MG63 (cell line): ENCODE results near the gene HSPB6. TPM values are rescaled to one million over a fixed set of nuclear protein-coding genes. Genes with fewer than 3 reads are reported as not detected.

Experiments
- DNase-seq: peaks from one replicate; pipeline ENCODE4 v3.0.0-alpha.2; 2020
- H3K27me3 ChIP-seq: fragments of 250-450 bp; sonication (Bioruptor Pico); 2 replicates; pipeline ENCODE4 v1.5.1; 2020; ENCODE audit warnings: mild to moderate bottlenecking, moderate library complexity
- H3K36me3 ChIP-seq: fragments of 250-450 bp; sonication (Bioruptor Pico); 2 replicates; pipeline ENCODE4 v1.5.1; 2020; ENCODE audit warnings: mild to moderate bottlenecking, moderate library complexity
- H3K4me3 ChIP-seq: fragments of 250-450 bp; sonication (Bioruptor Pico); 2 replicates; pipeline ENCODE4 v1.5.1; 2020; ENCODE audit warnings: mild to moderate bottlenecking, moderate library complexity
- H3K9me3 ChIP-seq: fragments of 250-450 bp; sonication (Bioruptor Pico); 2 replicates; pipeline ENCODE4 v1.5.1; 2020; ENCODE audit warnings: mild to moderate bottlenecking, moderate library complexity
- total RNA-seq: library from RNA; depleted of rRNA; stranded (reverse); fragments of >200 nt; shearing (Covaris generic); gene quantifications from 2 replicates; pipeline ENCODE4 v1.2.3, GENCODE V29; 2014; ENCODE audit warnings: low replicate concordance

The HSPB6 gene
- total RNA-seq, 1 experiment from 2014 or later = not detected

DNA sequence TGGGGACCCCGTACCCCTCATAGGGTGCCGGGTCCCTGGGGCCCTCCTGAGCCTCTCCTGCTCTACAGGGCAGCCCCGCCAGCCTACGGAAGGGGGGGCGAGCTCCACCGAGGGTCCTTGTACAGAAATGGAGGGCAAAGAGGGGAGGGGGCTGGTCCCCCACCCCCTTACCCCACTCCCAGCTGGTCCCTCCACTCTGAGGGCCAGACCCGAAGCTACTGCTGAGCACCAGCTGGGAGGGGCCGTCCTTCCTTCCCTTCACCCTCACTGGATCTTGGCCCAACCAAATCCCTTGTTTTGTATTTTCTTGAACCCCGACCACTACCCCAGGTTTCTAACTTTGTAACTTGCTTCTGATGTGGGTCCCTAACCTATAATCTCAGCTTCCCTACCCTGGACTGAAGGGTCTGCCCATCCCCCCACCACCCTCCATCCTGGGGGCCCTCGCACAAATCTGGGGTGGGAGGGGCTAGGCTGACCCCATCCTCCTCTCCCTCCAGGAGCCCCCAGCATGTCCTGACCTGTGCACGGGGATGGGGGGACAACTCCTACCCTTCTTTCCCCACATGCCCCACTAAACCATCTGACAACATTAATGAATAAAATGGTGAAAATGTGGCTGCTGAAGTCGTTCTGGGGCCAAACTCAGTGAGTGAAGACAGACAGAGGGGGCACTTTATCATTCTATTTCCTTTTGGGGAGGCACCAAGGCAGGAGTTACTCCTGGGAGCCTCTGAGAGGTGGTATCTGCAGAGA lies 31.6 kb upstream of the HSPB6 start:
- no peaks in the 10 kb centered on the region for H3K27me3 ChIP-seq
- DNase-seq = no peak
- H3K9me3 ChIP-seq = no peaks in the 10 kb centered on the region
- no peaks in the 10 kb centered on the region for H3K36me3 ChIP-seq
- no peak overlapping the region for H3K4me3 ChIP-seq

DNA sequence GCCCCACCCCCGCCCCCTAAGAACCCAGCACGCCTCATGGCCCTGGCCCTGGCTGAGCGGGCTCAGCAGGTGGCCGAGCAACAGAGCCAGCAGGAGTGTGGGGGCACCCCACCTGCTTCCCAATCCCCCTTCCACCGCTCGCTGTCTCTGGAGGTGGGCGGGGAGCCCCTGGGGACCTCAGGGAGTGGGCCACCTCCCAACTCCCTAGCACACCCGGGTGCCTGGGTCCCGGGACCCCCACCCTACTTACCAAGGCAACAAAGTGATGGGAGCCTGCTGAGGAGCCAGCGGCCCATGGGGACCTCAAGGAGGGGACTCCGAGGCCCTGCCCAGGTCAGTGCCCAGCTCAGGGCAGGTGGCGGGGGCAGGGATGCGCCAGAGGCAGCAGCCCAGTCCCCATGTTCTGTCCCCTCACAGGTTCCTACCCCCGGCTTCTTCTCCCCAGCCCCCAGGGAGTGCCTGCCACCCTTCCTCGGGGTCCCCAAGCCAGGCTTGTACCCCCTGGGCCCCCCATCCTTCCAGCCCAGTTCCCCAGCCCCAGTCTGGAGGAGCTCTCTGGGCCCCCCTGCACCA lies 30.5 kb upstream of the HSPB6 start:
- Histone ChIP-seq H3K9me3 (no peaks in the 10 kb centered on the region), H3K4me3 (no peak overlapping the region), H3K36me3 (peaks cover 2% of the 10 kb centered on the region; the same call in 1 of the 2 replicates), H3K27me3 (no peaks in the 10 kb centered on the region)
- DNase-seq = no peak

DNA sequence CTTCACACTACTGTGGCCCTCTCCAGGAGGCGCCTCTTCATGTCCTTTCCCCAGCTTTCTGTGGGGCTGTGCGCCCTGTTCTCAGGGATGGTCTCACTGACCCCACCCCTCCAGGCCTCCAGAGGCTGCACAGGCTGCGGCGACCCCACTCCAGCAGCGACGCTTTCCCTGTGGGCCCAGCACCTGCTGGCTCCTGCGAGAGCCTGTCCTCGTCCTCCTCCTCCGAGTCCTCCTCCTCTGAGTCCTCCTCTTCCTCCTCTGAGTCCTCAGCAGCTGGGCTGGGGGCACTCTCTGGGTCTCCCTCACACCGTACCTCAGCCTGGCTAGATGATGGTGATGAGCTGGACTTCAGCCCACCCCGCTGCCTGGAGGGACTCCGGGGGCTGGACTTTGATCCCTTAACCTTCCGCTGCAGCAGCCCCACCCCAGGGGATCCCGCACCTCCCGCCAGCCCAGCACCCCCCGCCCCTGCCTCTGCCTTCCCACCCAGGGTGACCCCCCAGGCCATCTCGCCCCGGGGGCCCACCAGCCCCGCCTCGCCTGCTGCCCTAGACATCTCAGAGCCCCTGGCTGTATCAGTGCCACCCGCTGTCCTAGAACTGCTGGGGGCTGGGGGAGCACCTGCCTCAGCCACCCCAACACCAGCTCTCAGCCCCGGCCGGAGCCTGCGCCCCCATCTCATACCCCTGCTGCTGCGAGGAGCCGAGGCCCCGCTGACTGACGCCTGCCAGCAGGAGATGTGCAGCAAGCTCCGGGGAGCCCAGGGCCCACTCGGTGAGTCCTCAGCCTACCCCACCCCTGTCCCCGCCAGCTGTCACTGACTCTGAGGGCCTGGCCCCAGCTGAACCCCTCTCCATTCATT lies 29.7 kb upstream of the HSPB6 start:
- peaks cover 3% of the 10 kb centered on the region; the same call in 1 of the 2 replicates for H3K36me3 ChIP-seq
- DNase-seq = no peak
- H3K4me3 ChIP-seq = no peak overlapping the region

DNA sequence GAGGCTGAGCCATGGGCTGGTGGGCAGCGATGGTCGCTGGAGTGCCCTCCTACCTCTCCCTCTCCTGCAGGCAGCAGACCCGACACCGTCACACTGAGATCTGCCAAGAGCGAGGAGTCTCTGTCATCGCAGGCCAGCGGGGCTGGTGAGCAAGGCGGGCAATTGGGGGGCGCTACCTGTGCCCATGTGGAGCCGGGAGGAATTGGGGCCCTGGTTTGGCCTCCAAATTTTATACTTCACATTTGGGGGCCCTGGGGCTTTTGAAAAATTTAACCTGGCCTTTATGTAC lies 28.5 kb upstream of the HSPB6 start:
- H3K4me3 ChIP-seq = no peak overlapping the region
- H3K27me3 ChIP-seq = no peaks in the 10 kb centered on the region
- no peak for DNase-seq
- no peaks in the 10 kb centered on the region for H3K9me3 ChIP-seq
- H3K36me3 ChIP-seq = peaks cover 3% of the 10 kb centered on the region; the same call in 1 of the 2 replicates

More for the DNA sequence above, 29.7 kb upstream of the HSPB6 start:
- H3K27me3 ChIP-seq = no peaks in the 10 kb centered on the region
- H3K9me3 ChIP-seq = no peaks in the 10 kb centered on the region

DNA sequence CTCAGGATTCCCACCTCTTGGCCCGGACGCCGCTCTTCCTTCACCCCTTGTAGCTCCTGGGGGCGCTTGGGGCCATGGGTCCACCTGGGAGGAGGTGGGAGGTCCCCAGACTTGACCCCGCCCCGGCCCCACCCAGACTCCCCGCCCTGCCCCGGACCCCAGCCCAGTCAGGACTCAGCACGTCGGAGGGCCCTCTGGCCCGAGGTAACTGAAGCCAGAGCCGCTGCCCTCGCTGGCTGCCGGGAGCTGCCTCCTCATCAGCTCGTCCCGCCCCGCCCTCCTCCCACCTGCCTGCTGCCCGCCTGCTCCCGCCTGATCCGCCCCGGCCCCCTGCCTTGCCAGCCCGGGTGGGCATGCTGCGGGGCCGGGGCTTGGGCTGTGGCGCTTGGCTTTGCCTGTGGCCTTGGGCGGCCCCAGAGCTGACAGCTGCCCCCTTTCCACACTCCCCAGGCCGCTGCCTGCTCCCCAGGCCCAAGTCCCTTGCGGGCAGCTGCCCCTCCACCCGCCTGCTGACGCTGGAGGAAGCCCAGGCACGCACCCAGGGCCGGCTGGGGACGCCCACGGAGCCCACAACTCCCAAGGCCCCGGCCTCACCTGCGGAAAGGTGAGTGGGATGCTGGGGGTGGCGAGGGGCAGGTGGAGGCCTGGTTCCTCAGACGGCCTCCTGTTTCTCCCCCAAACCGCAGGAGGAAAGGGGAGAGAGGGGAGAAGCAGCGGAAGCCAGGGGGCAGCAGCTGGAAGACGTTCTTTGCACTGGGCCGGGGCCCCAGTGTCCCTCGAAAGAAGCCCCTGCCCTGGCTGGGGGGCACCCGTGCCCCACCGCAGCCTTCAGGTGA lies 27.9 kb upstream of the HSPB6 start:
- DNase-seq = no peak
- Histone ChIP-seq H3K4me3 (no peak overlapping the region), H3K9me3 (no peaks in the 10 kb centered on the region)

DNA sequence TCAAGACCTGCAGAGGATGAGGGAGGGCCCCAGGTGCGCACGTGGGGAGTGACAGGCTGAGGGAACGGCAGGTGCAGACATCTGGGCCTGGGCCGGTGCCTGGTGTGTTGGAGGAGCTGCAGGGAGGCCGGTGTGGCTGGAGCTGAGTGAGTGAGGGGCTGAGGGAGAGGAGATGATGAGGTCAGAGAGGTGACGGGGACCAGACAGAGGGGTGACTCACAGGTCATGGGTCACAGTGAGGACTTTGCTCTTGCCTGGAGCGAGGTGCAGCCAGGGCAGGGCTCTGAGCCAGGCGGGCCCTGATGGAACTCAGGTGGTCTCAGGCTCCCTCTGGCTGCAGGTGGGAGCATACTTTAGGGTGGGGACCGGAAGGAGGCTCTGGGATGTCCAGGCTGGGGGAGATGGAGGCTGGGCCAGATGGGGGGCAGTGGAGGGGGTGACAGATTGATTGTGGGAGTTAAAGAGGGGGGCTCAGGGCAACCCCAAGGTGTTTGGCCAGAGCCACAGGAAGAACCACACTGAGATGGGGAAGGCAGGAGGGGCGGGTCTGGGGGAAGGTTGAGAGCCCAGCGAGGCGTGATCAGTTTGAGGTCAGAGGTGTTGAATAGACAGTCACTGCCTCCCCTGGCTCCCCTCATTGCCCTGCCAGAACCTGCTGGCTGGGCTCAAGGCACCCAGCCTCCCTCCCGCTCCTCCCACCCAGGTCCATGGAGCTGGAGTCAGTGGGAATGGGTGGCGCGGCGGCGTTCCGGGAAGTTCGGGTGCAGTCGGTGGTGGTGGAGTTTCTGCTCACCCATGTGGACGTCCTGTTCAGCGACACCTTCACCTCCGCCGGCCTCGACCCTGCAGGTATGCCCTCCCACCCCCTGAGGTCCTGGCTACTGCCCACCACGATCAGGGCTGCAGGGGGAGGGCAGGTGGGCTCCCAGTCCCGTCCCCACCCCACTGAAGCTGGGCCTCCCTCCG lies 26.9 kb upstream of the HSPB6 start:
- Histone ChIP-seq H3K36me3 (peaks cover 3% of the 10 kb centered on the region), H3K9me3 (no peaks in the 10 kb centered on the region), H3K27me3 (no peaks in the 10 kb centered on the region), H3K4me3 (no peak overlapping the region)
- DNase-seq = no peak

More for the DNA sequence above, 27.9 kb upstream of the HSPB6 start:
- H3K27me3 ChIP-seq = no peaks in the 10 kb centered on the region
- H3K36me3 ChIP-seq = peaks cover 3% of the 10 kb centered on the region

DNA sequence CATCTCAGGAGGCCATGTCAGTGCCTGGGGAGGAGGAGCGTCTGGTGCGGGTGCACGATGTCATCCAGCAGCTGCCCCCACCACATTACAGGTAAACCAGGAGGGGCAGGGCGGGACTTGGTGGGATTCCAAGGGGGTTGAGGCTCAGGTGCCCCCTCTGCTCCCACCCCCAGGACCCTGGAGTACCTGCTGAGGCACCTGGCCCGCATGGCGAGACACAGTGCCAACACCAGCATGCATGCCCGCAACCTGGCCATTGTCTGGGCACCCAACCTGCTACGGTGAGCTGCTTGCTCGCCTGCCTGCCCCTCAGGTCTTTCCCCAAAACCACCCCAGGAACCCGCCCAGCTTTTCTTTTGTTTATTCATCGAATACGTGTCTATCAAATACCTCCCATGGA lies 25.8 kb upstream of the HSPB6 start:
- no peaks in the 10 kb centered on the region for H3K27me3 ChIP-seq
- peaks cover 3% of the 10 kb centered on the region for H3K36me3 ChIP-seq
- H3K9me3 ChIP-seq = no peaks in the 10 kb centered on the region
- no peak overlapping the region for H3K4me3 ChIP-seq
- DNase-seq = no peak

DNA sequence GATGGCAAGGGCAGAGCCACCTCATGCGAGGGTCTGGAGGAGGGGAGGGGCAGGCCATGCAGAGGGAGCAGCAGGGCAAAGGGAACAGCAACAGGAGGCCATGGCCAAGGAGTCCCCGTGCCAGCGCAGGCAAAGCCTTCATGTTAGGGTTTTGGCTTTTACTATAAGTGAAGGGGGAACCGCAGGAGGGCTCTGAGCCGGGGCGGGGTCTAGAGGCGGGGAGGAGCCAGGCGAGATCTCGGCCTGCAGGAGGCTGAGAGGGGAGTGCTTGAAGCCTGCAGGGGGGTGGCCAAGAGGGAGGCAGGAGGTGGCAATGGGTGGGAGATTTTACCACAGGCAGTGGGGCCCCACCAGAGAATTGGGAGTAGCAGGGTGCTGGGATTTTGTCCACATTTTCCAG lies 24.8 kb upstream of the HSPB6 start:
- no peak for DNase-seq

DNA sequence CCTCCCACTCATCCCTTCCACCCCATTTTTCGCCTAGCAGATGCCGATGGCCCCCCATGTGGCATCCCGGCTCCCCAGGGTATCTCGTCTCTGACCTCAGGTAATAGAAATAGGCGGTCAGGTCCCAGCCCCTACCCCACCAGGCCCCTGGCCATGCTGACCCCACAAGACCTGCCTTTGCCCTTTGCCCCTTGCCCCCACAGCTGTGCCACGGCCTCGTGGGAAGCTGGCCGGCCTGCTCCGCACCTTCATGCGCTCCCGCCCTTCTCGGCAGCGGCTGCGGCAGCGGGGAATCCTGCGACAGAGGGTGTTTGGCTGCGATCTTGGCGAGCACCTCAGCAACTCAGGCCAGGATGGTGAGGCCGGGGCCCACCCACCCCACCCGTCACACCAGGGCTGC lies 23.9 kb upstream of the HSPB6 start:
- Histone ChIP-seq H3K9me3 (no peaks in the 10 kb centered on the region), H3K27me3 (no peaks in the 10 kb centered on the region), H3K36me3 (peaks cover 3% of the 10 kb centered on the region), H3K4me3 (no peak overlapping the region)
- no peak for DNase-seq

More for the DNA sequence above, 24.8 kb upstream of the HSPB6 start:
- Histone ChIP-seq H3K36me3 (peaks cover 3% of the 10 kb centered on the region), H3K27me3 (no peaks in the 10 kb centered on the region), H3K9me3 (no peaks in the 10 kb centered on the region), H3K4me3 (no peak overlapping the region)

DNA sequence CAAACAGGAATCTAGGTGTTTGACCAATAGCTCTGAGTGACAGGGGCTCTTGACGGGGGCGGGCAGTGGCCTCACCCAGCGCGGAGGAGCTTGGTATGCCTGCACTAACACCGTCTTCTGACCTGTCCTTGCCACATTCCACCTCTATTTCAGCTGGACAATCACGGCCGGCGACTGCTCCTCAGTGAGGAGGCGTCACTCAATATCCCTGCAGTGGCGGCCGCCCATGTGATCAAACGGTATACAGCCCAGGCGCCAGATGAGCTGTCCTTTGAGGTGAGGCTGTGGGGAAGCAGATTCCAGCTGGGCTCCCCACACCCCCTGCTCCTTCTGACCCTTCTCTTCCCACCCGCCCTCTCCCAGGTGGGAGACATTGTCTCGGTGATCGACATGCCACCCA lies 23.2 kb upstream of the HSPB6 start:
- Histone ChIP-seq H3K27me3 (no peaks in the 10 kb centered on the region), H3K9me3 (no peaks in the 10 kb centered on the region), H3K4me3 (no peak overlapping the region), H3K36me3 (peaks cover 3% of the 10 kb centered on the region)
- no peak for DNase-seq

DNA sequence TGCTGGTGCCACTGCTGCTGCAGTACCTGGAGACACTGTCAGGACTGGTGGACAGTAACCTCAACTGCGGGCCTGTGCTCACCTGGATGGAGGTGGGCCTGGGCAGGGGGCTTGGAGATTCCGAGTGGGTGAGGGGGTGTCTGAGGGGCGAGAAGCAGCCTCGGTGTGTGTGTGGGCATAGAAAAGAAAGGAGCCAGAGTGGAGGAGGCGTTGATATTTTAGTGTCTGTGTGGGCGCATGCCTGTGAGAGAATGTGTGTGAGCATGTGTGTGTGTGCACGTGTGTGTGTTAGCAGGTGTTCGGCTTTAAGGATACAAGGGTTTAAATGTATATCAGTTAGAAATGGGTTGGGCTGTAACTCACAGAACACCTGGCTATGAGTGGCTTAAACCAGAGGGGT lies 22.2 kb upstream of the HSPB6 start:
- H3K4me3 ChIP-seq = no peak overlapping the region
- no peaks in the 10 kb centered on the region for H3K27me3 ChIP-seq
- H3K36me3 ChIP-seq = peaks cover 3% of the 10 kb centered on the region
- no peaks in the 10 kb centered on the region for H3K9me3 ChIP-seq
- no peak for DNase-seq

DNA sequence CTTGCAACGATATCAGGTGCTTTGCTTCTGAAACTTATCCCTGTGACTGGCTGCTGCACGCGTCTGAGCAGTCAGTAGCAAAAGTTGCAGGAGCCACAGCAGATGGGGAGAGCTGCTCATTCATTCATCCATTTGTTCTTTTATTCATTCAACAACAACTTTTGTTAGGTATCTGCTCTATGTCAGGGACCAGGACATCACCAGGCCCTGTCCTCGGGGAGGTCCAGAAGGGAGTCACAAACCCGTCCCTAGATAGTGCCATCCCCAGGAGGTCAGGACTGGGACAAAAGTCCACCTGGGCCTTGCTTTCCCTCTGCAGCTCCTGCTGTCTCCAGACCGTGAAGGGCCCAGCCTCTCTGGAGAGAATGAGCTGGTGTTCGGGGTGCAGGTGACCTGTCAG lies 21.1 kb upstream of the HSPB6 start:
- Histone ChIP-seq H3K36me3 (peaks cover 3% of the 10 kb centered on the region), H3K4me3 (no peak overlapping the region), H3K9me3 (no peaks in the 10 kb centered on the region), H3K27me3 (no peaks in the 10 kb centered on the region)
- DNase-seq = no peak

DNA sequence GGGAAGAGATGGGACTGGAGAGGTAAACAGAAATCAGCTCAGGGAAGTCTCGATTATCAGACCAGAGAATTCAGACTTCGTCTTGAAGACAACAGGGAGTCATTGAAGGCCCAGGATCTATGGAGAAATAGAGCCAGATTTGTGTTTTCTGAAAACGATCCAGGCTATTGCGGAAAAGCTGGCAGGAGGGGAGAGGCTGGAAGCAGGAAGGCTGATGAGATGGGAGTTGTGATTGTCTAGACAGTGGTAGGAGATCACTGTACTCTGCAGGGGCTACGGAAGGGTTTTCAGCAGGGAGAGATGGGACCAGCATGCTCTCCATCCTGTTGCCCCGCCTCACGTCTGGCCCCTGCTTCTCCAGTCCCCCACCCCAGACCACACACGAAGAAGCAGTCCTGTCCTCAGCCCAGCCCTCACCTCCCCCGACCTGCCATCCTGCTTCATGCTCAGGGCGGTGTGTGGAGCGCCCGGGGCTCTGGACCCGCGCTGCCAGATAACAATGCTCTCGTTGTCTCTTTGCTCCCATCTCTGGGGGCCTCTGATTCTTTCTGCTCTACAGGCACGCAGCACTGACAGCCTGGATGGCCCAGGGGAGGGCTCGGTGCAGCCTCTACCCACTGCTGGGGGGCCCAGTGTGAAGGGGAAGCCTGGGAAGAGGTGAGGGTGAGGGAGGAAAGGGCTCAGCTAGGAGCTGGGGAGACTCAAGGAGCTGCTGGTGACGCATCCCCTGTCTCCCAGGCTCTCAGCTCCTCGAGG lies 20.4 kb upstream of the HSPB6 start:
- Histone ChIP-seq H3K27me3 (no peaks in the 10 kb centered on the region), H3K9me3 (no peaks in the 10 kb centered on the region), H3K4me3 (no peak overlapping the region), H3K36me3 (peaks cover under 1% of the 10 kb centered on the region)
- DNase-seq = no peak

DNA sequence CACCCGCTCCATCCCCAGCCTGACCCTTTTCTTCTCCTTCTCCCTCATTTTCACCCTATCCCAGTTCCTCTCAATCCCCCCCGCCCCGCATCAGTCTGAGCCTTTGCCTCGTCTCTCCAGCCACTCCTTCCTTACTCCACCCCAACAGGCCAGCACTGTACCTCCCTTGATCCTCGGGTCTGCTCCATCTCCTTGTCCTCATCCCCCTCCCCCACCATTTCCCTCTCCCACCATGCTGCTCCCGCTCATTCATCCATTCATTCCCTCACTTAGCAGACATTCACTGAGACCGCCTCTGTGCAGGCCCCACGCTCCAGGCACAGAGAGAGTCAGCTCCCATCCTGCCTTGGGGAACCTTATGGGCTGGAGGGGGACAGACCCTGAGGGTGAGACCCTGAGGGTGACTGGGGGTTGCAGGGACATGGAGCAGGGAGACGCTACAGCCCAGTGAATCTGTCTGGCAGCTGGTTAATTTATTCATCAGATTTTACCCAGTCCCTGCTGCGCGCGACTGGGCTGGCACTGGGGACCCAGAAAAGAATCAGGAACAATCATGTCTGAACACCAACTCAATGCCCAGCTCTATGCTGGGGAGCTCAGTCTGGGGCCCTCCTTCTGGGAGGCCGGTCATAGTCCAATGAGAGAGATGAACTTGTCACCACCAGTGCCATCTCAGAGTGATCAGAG lies 19.4 kb upstream of the HSPB6 start:
- Histone ChIP-seq H3K4me3 (peak overlapping the region; percentile 66), H3K36me3 (no peaks in the 10 kb centered on the region; the same call in 1 of the 2 replicates), H3K27me3 (no peaks in the 10 kb centered on the region), H3K9me3 (no peaks in the 10 kb centered on the region)
- no peak for DNase-seq
